ENCODE results near the gene GABARAPL2. TPM values are rescaled to one million over a fixed set of nuclear protein-coding genes. Genes with fewer than 3 reads are reported as not detected.

Gene GABARAPL2
- total and polyA plus RNA-seq, 2 experiments from 2014 or later = 106 to 232 TPM

DNA sequence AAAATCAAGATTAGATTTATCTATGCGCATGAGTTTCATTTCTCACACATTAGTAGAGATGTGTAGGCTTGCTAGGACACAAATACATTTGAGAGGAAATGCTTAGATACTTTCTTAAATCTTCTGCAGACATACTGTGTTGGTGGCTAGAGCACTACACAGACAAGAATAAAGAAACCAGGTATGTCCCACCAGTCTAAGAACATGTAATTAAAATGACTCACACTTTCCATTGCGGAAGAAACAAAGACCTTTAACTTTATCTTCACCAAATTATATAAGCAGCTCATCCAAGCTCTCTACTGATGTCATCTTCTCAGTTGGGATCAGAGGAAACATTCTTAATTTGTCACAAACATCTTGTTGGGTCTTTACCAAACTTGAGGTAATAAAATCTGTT lies 12.5 kb downstream of the GABARAPL2 start:
- Histone ChIP-seq H3K79me2 (no peaks in the 10 kb centered on the region), H3K27ac (no peak overlapping the region), H3K9me3 (ENCODE audit: low read depth) (no peaks in the 10 kb centered on the region), H3K9me2 (replicated peaks; ENCODE audit: insufficient read depth) (no peaks in the 10 kb centered on the region), H3K4me1 (ENCODE audit: insufficient read depth) (no peaks in the 10 kb centered on the region), H3K27me3 (no peaks in the 10 kb centered on the region), H3K4me3 (no peak overlapping the region), H3K36me3 (replicated peaks; ENCODE audit: insufficient read depth, low read depth) (no peaks in the 10 kb centered on the region), H2AFZ (no peak overlapping the region), H3K4me2 (no peak overlapping the region), H4K20me1 (ENCODE audit: insufficient read depth, poor library complexity, severe bottlenecking) (peaks cover 9% of the 10 kb centered on the region)
- 92% methylated on average over 2 of the region's 2 CpGs for WGBS (ENCODE audit: low lambda C conversion rate, missing lambda C conversion rate)
- DNase-seq (ENCODE audit: low spot score) = no peak
- TF ChIP-seq EZH2phosphoT487 (IDR thresholded peaks at IDR 0.05; ENCODE audit: low read depth, severe bottlenecking, unreplicated experiment) (no peak), EZH2 (IDR thresholded peaks at IDR 0.05; ENCODE audit: borderline replicate concordance) (no peak)
- TF ChIP-seq, protein P1, sequence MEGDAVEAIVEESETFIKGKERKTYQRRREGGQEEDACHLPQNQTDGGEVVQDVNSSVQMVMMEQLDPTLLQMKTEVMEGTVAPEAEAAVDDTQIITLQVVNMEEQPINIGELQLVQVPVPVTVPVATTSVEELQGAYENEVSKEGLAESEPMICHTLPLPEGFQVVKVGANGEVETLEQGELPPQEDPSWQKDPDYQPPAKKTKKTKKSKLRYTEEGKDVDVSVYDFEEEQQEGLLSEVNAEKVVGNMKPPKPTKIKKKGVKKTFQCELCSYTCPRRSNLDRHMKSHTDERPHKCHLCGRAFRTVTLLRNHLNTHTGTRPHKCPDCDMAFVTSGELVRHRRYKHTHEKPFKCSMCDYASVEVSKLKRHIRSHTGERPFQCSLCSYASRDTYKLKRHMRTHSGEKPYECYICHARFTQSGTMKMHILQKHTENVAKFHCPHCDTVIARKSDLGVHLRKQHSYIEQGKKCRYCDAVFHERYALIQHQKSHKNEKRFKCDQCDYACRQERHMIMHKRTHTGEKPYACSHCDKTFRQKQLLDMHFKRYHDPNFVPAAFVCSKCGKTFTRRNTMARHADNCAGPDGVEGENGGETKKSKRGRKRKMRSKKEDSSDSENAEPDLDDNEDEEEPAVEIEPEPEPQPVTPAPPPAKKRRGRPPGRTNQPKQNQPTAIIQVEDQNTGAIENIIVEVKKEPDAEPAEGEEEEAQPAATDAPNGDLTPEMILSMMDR (IDR thresholded peaks at IDR 0.05; ENCODE audit: poor library complexity) = no peak

DNA sequence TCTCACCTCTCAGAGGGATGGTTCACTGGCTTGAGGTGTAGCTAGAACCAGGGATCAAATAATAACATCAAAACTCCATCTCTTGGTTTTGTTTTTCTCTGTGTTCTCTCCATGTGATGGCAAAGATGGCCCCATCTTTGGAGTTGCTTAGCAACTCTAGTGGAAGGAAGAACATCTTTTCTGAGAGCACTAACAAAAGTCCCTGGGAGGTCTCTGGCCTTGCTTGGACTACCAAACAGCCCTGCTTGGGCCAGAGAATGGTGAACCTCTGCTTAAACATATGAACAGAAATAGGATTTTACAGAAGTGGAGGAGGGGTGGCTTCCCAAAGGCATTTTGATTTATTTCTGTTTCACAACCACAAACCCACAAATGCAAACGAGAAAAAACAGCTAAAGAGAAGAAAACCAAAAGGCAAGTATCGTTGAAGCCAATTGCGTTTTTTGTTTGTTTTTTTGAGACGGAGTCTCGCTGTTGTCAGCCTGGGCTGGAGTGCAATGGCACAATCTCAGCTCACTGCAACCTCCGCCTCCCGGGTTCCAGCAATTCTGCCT lies 13.2 kb downstream of the GABARAPL2 start:
- Histone ChIP-seq H2AFZ (no peak overlapping the region), H3K79me2 (no peaks in the 10 kb centered on the region), H3K4me2 (no peak overlapping the region), H3K9me2 (replicated peaks; ENCODE audit: insufficient read depth) (no peaks in the 10 kb centered on the region), H3K4me1 (ENCODE audit: insufficient read depth) (no peaks in the 10 kb centered on the region), H3K9me3 (ENCODE audit: low read depth) (no peaks in the 10 kb centered on the region), H4K20me1 (ENCODE audit: insufficient read depth, poor library complexity, severe bottlenecking) (peaks cover 6% of the 10 kb centered on the region), H3K4me3 (no peak overlapping the region), H3K36me3 (replicated peaks; ENCODE audit: insufficient read depth, low read depth) (no peaks in the 10 kb centered on the region), H3K27me3 (no peaks in the 10 kb centered on the region), H3K27ac (no peak overlapping the region)
- DNase-seq (ENCODE audit: low spot score) = no peak
- 96% methylated on average over 7 of the region's 7 CpGs for WGBS (ENCODE audit: low lambda C conversion rate, missing lambda C conversion rate)
- TF ChIP-seq EZH2 (IDR thresholded peaks at IDR 0.05; ENCODE audit: borderline replicate concordance) = no peak
- TF ChIP-seq EZH2phosphoT487 (IDR thresholded peaks at IDR 0.05; ENCODE audit: low read depth, severe bottlenecking, unreplicated experiment) = no peak
- TF ChIP-seq, protein P1 (IDR thresholded peaks at IDR 0.05; ENCODE audit: poor library complexity) = no peak

DNA sequence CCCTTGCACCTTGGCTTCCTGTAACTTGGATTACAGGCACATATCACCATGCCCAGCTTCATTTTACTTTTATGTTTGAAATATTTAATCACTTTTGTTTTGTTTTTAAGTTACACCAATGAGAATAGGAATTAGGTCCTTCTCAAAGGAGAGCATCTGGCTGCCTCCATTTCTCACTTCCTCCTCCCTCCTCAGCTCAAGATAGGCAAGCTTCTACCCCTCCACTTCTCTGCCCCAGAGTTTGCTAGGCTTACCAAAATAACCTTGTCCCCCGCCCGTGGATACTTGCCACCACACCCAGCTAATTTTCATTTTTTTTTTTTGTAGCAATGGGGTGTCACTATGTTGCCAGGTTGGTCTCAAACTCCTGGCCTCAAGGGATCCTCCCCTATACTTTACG lies 17.9 kb downstream of the GABARAPL2 start:
- no peak overlapping the region for H3K27ac ChIP-seq
- H3K36me3 ChIP-seq (replicated peaks; ENCODE audit: insufficient read depth, low read depth) = no peaks in the 10 kb centered on the region
- no peaks in the 10 kb centered on the region for H3K9me2 ChIP-seq (replicated peaks; ENCODE audit: insufficient read depth)
- H3K27me3 ChIP-seq = no peaks in the 10 kb centered on the region
- no peak overlapping the region for H2AFZ ChIP-seq
- no peaks in the 10 kb centered on the region for H3K9me3 ChIP-seq (ENCODE audit: low read depth)
- no peak overlapping the region for H3K4me2 ChIP-seq
- no peak overlapping the region for H3K4me3 ChIP-seq
- H3K79me2 ChIP-seq = no peaks in the 10 kb centered on the region
- H3K4me1 ChIP-seq (ENCODE audit: insufficient read depth) = no peaks in the 10 kb centered on the region
- no peaks in the 10 kb centered on the region for H4K20me1 ChIP-seq (ENCODE audit: insufficient read depth, poor library complexity, severe bottlenecking)
- WGBS (ENCODE audit: low lambda C conversion rate, missing lambda C conversion rate) = 95% methylated on average over 3 of the region's 3 CpGs
- no peak for TF ChIP-seq EZH2phosphoT487 (IDR thresholded peaks at IDR 0.05; ENCODE audit: low read depth, severe bottlenecking, unreplicated experiment)
- TF ChIP-seq, protein P1 (IDR thresholded peaks at IDR 0.05; ENCODE audit: poor library complexity) = no peak
- DNase-seq (ENCODE audit: low spot score) = no peak

DNA sequence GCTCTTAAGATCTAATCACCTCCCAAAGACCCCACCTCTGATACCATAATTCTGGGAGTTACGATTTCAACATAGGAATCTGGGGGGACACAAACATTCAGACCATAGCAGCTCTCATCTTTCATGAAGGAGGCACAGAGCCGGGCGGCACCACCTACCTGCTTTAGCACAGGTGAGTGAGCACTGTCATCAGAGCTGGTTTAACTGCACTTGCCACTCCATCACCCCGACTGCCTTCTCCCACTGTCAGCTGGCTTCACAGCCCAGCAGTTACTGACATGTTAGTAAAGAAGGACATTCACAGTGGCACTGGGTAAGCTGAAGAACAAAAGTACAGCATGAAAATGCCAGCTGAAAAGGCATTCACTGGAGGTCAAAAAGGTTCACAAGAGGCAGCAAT lies 22.5 kb downstream of the GABARAPL2 start:
- H3K4me2 ChIP-seq = no peak overlapping the region
- no peaks in the 10 kb centered on the region for H3K9me3 ChIP-seq (ENCODE audit: low read depth)
- no peak overlapping the region for H3K4me3 ChIP-seq
- no peaks in the 10 kb centered on the region for H3K36me3 ChIP-seq (replicated peaks; ENCODE audit: insufficient read depth, low read depth)
- peaks cover 12% of the 10 kb centered on the region for H3K4me1 ChIP-seq (ENCODE audit: insufficient read depth)
- H3K79me2 ChIP-seq = no peaks in the 10 kb centered on the region
- WGBS (ENCODE audit: low lambda C conversion rate, missing lambda C conversion rate) = 96% methylated on average over 4 of the region's 4 CpGs
- no peak overlapping the region for H3K27ac ChIP-seq
- TF ChIP-seq EZH2phosphoT487 (IDR thresholded peaks at IDR 0.05; ENCODE audit: low read depth, severe bottlenecking, unreplicated experiment) = no peak
- no peak for TF ChIP-seq EZH2 (IDR thresholded peaks at IDR 0.05; ENCODE audit: borderline replicate concordance)
- TF ChIP-seq, protein P1 (IDR thresholded peaks at IDR 0.05; ENCODE audit: poor library complexity) = no peak
- H3K9me2 ChIP-seq (replicated peaks; ENCODE audit: insufficient read depth) = no peaks in the 10 kb centered on the region
- no peak for DNase-seq (ENCODE audit: low spot score)
- no peak overlapping the region for H2AFZ ChIP-seq
- no peaks in the 10 kb centered on the region for H4K20me1 ChIP-seq (ENCODE audit: insufficient read depth, poor library complexity, severe bottlenecking)
- H3K27me3 ChIP-seq = no peaks in the 10 kb centered on the region
